NCI-H146 (cell line): ENCODE results near the gene KIR2DL1.
"Not testable (repeated sequence)": the region's sequence is repeated elsewhere in the genome, so short reads cannot be mapped to it uniquely, and the experiment has no call there.

Experiments used
- DNase-seq: peaks from one replicate; lab custom pipeline; 2025; lab: John Stamatoyannopoulos, UW

KIR2DL1 gene

DNA sequence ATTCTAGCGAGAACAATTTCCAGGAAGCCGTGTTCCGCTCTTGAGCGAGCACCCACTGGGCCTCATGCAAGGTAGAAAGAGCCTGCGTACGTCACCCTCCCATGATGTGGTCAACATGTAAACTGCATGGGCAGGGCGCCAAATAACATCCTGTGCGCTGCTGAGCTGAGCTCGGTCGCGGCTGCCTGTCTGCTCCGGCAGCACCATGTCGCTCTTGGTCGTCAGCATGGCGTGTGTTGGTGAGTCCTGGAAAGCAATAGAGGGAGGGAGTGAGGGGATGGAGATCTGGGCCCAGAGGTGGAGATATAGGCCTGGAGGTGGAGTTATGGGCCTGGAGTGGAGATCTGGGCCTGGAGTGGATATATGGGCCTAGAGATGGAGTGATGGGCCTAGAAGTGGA, at the start of gene KIR2DL1:
TSS of gene KIR2DL1 (plus strand) at position 148 of the 400 bp plus-strand sequence. CDS start at position 206, 58 bp downstream.
- DNase-seq: not testable (repeated sequence)

DNA sequence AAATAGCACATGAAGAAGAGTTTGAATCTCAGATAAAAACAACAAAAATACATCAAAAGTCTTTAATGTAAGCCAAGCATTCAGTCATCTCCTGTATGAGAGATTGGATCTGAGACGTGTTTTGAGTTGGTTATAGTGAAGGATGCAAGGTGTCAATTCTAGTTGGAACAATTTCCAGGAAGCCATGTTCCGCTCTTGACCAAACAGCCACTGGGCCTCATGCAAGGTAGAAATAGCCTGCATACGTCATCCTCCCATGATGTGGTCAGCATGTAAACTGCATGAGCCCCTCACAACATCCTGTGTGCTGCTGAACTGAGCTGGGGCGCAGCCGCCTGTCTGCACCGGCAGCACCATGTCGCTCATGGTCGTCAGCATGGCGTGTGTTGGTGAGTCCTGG, 45.5 kb upstream of the KIR2DL1 start, which contains the start of gene KIR3DL3:
TSS of gene KIR3DL3 (plus strand) at position 301 of the 400 bp plus-strand sequence. CDS start at position 356, 55 bp downstream.
- no peak for DNase-seq

DNA sequence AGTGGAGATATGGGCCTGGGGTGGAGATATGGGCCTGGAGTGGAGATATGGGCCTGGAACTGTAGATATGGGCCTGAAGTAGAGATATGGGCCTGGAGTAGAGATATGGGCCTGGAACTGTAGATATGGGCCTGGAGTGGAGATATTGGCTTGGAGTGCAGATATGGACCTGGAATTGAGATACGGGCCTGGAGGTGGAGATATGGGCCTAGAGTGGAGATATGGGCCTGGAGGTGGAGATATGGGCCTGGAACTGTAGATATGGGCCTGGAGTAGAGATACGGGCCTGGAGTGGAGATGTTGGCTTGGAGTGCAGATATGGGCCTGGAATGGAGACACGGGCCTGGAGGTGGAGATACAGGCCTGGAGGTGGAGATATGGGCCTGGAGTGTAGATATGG, 44.9 kb upstream of the KIR2DL1 start:
- no peak for DNase-seq

DNA sequence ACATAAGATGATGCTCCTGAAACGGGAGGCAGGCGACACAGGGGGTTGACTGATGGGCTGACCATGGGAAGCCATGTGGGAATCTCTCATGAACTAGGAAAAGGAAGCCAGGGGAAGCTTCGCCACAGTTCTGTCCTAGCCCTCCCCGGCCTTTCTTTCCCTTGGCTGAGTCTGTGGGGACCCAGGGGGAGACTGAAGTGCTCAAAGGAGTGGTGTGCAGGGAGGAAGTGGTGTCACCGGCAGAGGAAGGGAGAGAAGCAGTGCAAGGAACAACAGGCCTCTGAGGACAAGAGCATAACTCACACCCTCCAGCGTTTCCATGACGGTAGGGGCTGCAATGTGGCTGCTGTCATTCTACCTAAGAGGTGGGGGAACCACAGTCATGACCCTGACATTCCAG, 44.3 kb upstream of the KIR2DL1 start:
- no peak for DNase-seq

DNA sequence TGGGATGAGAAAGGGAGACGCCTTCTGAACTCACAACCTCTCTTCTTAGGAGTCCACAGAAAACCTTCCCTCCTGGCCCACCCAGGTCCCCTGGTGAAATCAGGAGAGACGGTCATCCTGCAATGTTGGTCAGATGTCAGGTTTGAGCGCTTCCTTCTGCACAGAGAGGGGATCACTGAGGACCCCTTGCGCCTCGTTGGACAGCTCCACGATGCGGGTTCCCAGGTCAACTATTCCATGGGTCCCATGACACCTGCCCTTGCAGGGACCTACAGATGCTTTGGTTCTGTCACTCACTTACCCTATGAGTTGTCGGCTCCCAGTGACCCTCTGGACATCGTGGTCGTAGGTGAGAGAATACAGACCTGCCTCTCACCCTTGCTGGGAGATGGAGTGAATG, 42.0 kb upstream of the KIR2DL1 start:
- DNase-seq: no peak

DNA sequence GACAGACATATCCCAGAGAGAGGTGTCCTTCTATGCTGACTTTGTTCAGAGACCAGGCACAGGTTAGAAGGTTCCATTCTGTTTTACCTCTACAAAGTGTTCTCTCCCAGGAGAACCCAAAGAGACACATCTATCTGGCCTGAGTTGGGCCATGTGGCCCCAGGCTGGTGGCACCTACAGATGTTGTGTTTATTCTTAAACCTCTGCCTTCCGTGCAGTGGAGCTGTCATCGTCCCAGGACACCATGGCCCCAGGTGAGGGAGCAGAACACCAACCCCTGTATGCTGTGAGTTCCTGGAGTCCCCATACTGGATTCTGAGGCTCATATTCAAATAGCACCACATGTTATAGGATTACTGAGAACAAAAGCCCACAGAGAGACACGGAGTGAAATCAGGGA, 41.4 kb upstream of the KIR2DL1 start:
- DNase-seq: no peak

DNA sequence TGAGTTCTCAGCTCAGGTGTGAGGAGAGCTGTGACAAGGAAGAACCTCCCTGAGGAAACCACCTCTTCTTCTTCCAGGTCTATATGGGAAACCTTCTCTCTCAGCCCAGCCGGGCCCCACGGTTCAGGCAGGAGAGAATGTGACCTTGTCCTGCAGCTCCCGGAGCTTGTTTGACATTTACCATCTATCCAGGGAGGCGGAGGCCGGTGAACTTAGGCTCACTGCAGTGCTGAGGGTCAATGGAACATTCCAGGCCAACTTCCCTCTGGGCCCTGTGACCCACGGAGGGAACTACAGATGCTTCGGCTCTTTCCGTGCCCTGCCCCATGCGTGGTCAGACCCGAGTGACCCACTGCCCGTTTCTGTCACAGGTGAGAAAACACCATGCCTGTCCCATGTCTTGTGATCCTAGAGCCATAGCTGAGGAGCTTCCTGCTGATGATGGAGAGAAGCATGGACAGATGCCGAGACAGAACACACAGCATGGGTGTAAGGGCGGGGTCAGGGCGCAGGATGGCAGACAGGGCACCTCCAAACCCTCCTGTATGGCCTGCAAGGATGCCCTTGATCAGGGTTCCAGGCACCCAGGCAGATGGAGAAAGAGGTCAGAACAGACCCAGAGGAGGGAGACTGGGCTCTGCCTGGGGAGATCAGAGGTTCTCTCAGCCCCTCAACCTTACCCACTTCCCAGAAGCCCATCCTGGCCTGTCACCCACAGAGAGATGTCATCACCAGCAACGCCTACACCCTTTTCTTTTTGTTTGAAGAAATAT, 40.0 kb upstream of the KIR2DL1 start:
- no peak for DNase-seq

DNA sequence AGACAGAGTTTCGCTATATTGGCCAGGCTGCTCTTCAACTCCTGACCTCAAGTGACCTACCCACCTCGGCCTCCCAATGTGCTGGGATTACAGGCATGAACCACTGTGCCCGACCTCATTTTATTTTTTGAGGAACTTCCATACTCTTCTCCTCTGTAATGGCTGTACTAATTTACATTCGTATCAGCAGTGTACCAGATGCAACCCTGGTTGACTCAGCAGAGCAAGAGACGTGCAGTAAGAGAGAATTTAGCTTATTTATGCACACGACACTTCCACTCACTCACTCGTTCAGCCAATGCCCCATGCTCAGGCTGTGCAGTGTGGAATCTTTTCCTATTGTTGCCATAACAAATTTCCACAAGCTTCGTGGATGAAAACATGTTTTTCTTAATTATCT, 38.4 kb upstream of the KIR2DL1 start:
- DNase-seq: no peak

DNA sequence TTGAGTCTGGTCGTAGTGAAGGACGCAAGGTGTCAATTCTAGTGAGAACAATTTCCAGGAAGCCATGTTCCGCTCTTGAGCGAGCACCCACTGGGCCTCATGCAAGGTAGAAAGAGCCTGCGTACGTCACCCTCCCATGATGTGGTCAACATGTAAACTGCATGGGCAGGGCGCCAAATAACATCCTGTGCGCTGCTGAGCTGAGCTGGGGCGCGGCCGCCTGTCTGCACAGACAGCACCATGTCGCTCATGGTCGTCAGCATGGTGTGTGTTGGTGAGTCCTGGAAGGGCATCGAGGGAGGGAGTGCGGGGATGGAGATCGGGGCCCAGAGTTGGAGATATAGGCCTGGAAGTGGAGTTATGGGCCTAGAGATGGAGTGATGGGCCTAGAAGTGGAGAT, 31.3 kb upstream of the KIR2DL1 start, which contains the start of gene KIR2DL3:
TSS of gene KIR2DL3 (plus strand) at position 208 of the 400 bp plus-strand sequence. CDS start at position 241, 33 bp downstream.
- not testable (repeated sequence) for DNase-seq

DNA sequence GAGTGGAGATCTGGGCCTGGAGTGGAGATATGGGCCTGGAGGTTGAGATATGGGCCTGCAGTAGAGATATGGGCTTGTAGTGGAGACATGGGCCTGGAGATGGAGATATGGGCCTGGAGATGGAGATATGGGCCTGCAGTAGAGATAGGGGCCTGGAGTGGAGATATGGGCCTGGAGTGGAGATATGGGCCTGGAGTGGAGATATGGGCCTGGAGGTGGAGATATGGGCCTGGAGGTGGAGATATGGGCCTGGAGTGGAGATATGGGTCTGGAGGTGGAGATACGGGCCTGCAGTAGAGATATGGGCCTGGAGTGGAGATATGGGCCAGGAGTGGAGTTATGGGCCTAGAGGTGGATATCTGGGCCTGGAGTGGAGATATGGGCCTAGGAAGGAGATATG, 30.9 kb upstream of the KIR2DL1 start:
- no peak for DNase-seq

DNA sequence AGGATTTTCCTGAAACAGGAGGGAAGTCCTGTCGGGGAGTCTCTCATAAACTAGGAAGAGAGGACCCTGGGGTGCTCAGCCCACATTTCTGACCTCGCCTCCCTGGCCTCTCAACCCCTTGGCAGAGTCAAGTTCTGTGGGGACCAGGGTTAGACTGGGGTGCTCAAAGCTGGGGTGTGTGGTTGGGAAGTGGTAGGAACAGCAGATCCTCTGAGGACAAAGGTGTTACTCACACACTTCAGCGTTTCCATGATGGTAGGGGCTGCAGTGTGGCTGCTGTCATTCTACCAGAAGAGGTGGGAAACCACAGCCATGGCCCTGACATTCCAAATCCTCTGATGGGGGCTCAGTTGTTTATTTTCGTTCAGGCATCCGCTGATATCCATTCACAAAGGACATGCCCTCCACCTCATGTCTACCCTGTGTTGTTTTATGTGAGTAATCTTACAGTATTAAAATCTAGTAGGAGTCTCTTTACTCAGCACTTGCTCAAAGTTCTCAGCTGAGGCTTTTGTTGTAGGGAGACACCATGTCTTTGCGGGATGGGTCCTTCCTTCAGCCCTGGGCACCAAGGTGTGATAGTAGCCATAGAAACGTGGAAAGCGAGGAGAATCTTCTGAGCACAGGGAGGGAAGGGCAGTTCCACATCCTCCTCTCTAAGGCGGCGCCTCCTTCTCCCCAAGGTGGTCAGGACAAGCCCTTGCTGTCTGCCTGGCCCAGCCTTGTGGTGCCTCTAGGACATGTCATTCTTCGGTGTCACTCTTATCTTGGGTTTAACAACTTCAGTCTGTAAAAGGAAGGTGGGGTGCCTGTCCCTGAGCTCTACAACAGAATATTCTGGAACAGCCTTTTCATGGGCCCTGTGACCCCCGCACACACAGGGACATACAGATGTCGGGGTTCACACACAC, 29.8 kb upstream of the KIR2DL1 start:
- no peak for DNase-seq

DNA sequence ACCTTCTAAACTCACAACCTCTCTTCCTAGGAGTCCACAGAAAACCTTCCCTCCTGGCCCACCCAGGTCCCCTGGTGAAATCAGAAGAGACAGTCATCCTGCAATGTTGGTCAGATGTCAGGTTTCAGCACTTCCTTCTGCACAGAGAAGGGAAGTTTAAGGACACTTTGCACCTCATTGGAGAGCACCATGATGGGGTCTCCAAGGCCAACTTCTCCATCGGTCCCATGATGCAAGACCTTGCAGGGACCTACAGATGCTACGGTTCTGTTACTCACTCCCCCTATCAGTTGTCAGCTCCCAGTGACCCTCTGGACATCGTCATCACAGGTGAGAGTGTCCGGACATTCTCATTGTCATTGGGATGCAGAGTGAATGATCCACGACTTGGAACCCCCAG, 27.6 kb upstream of the KIR2DL1 start:
- not testable (repeated sequence) for DNase-seq

DNA sequence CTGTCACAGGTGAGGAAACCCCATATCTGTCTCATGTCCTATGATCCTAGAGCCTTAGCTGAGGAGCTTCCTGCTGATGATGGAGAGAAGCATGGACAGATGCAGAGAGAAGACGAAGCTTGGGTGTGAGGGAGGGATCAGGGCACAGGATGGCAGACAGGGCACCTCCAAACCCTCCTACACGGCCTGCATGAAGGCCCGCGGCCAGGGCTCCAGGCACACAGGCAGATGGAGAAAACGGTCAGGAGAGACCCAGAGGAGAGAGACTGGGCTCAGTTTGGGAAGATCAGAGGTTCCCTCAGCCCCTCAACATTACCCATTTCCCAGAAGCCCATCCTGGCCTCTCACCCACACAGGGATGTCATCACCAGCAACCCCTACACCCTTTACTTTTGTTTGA, 25.5 kb upstream of the KIR2DL1 start:
- DNase-seq: not testable (repeated sequence)

DNA sequence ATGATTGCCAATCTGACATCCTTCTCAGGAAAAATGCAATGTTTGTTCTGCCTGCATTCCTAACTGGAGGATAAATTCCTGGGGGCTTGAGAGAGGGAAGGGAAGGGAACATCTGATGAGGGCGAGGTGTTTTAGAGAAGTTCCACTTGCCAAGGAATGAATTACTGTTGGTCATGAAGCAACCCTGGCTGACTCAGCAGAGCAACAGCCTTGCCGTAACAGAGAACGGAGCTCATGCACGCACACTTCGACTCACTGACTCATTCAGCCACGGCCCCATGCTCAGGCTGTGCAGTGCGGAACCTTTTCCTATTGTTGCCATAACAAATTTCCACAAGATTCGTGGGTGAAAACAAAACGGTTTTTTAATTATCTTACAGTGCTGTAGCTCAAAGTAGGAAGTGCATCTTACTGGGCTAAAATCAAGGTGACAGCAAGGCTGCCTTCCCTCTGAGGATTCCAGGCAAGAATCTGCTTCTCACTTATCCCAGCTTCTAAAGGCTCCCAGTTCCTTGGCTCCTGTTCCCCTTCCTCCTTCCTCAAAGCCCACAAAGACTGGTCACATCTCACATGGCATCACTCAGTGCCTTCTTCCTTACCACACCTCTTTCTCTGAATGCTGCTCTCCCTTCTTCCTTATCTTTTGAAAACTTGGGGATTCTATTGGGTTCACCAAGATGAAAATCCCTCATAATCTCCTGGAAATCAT, 21.8 kb upstream of the KIR2DL1 start:
- not testable (repeated sequence) for DNase-seq

DNA sequence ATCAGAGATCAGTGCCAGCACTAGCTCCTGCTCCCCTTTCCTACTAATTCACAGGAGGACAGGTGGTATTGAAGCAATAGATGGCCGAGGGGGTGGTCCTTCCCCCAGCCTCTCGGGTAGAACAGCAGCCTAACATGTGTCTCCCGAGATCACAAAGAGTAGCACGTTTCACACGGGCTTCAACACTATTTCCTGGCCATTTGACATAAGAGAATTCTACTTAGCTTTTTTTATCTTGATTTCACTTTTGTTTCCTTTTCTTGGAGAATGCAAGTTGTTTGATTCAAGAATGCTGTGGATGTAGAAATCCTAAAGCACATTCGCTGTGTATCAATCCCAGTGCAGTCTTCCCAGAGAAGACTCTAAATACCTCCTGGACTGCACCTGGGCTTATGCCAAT, 19.3 kb upstream of the KIR2DL1 start:
- not testable (repeated sequence) for DNase-seq

DNA sequence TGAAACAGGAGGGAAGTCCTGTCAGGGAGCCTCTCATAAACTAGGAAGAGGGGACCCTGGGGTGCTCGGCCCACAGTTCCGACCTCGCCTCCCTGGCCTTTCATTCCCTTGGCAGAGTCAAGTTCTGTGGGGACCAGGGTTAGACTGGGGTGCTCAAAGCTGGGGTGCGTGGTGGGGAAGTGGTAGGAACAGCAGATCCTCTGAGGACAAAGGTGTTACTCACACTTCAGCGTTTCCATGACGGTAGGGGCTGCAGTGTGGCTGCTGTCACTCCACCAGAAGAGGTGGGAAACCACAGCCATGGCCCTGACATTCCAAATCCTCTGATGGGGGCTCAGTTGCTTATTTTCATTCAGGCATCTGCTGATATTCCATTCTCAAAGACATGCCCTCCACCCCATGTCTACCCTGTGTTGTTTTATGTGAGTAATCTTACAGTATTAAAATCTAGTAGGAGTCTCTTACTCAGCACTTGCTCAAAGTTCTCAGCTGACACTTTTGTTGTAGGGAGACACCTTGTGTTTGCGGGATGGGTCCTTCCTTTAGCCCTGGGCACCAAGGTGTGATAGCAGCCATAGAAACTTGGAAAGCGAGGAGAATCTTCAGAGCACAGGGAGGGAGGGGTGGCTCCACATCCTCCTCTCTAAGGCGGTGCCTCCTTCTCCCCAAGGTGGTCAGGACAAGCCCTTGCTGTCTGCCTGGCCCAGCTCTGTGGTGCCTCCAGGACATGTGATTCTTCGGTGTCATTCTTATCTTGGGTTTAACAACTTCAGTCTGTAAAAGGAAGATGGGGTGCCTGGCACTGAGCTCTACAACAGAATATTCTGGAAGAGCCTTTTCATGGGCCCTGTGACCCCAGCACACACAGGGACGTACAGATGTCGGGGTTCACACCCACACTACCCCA, 13.1 kb upstream of the KIR2DL1 start:
- not testable (repeated sequence) for DNase-seq

DNA sequence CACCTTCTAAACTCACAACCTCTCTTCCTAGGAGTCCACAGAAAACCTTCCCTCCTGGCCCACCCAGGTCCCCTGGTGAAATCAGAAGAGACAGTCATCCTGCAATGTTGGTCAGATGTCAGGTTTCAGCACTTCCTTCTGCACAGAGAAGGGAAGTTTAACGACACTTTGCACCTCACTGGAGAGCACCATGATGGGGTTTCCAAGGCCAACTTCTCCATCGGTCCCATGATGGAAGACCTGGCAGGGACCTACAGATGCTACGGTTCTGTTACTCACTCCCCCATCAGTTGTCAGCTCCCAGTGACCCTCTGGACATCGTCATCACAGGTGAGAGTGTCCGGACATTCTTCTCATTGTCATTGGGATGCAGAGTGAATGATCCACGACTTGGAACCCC, 11.0 kb upstream of the KIR2DL1 start:
- not testable (repeated sequence) for DNase-seq

DNA sequence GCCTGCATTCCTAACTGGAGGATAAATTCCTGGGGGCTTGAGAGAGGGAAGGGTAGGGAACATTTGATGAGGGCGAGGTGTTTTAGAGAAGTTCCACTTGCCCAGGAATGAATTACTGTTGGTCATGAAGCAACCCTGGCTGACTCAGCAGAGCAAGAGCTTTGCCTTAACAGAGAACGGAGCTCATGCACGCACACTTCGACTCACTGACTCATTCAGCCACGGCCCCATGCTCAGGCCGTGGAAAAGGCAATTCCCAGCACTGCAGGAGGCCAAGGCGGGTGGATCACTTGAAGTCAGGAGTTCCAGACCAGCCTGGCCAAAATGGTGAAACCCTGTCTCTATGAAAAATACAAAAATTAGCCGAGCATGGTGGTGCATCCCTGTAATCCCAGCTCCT, 5.4 kb upstream of the KIR2DL1 start:
- DNase-seq: not testable (repeated sequence)

DNA sequence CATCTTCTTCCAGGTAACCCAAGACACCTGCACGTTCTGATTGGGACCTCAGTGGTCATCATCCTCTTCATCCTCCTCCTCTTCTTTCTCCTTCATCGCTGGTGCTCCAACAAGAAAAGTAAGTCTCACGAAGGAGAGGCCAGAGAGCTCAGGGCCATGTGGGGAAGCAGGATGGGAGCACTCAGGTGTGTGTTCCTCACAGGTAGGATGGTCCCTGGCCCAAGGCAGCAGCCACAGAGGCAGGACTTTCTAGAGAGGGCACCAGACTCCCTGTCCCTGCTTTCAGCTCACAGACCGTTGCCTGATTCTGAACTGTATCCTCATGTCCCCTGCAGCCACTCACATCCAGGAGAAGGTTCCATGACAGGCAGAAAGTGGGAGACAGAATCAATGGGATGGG, 3.1 kb upstream of the KIR2DL1 start:
- DNase-seq: not testable (repeated sequence)

DNA sequence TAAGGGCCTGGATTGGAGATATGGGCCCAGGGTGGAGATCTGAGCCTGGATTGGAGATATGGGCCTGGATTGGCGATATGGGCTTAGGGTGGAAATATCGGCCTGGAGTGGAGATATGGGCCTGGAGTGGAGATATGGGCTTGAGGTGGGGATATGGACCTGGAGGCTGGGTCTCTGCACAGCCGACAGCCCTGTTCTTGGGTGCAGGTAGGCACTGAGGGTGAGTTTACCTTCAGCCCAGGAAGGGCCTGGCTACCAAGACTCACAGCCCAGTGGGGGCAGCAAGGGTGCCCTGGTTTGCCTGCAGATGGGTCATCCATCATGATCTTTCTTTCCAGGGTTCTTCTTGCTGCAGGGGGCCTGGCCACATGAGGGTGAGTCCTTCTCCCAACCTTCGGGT, 918 bp downstream of the KIR2DL1 start:
- DNase-seq: not testable (repeated sequence)
